Measurements from ENCODE around the gene AUTS2.

AUTS2 gene

GRCh38 chr7:70390251-70390650 lies 792.0 kb downstream of the AUTS2 start:
- Histone ChIP-seq H3K4me1 (ENCODE audit: control insufficient read depth in 1 of 2, insufficient read depth in 2 of 2, low read length in 2 of 2) (no peaks in the 10 kb centered on the region), H3K9ac (ENCODE audit: low read depth in 1 of 2, low read length in 2 of 2) (no peak overlapping the region), H3K36me3 (ENCODE audit: control insufficient read depth in 1 of 2, insufficient read depth in 2 of 2, low read length in 2 of 2) (no peaks in the 10 kb centered on the region), H3K27ac (ENCODE audit: low read depth, low read length) (no peak overlapping the region), H3K9me3 (ENCODE audit: control insufficient read depth in 1 of 2, low read length in 2 of 2) (no peaks in the 10 kb centered on the region), H3K27me3 (ENCODE audit: control insufficient read depth in 1 of 2, insufficient read depth in 2 of 2, low read length in 2 of 2) (no peaks in the 10 kb centered on the region), H3K4me3 (ENCODE audit: low read depth in 1 of 2, low read length in 2 of 2) (no peak overlapping the region)

GRCh38 chr7:70392256-70392876 lies 794.1 kb downstream of the AUTS2 start:
- no peaks in the 10 kb centered on the region for H3K9me3 ChIP-seq (ENCODE audit: control insufficient read depth in 1 of 2, low read length in 2 of 2)
- H3K36me3 ChIP-seq (ENCODE audit: control insufficient read depth in 1 of 2, insufficient read depth in 2 of 2, low read length in 2 of 2) = no peaks in the 10 kb centered on the region
- H3K27ac ChIP-seq (ENCODE audit: low read depth, low read length) = no peak overlapping the region

GRCh38 chr7:70392877-70393435 lies 794.7 kb downstream of the AUTS2 start:
- no peaks in the 10 kb centered on the region for H3K36me3 ChIP-seq (ENCODE audit: control insufficient read depth in 1 of 2, insufficient read depth in 2 of 2, low read length in 2 of 2)
- no peaks in the 10 kb centered on the region for H3K9me3 ChIP-seq (ENCODE audit: control insufficient read depth in 1 of 2, low read length in 2 of 2)
- no peak overlapping the region for H3K27ac ChIP-seq (ENCODE audit: low read depth, low read length)

More at GRCh38 chr7:70392256-70392876, 794.1 kb downstream of the AUTS2 start:
- Histone ChIP-seq H3K27me3 (ENCODE audit: control insufficient read depth in 1 of 2, insufficient read depth in 2 of 2, low read length in 2 of 2) (no peaks in the 10 kb centered on the region), H3K4me1 (ENCODE audit: control insufficient read depth in 1 of 2, insufficient read depth in 2 of 2, low read length in 2 of 2) (no peaks in the 10 kb centered on the region), H3K4me3 (ENCODE audit: low read depth in 1 of 2, low read length in 2 of 2) (no peak overlapping the region), H3K9ac (ENCODE audit: low read depth in 1 of 2, low read length in 2 of 2) (no peak overlapping the region)

GRCh38 chr7:70393956-70394355 lies 795.7 kb downstream of the AUTS2 start:
- no peaks in the 10 kb centered on the region for H3K27me3 ChIP-seq (ENCODE audit: control insufficient read depth in 1 of 2, insufficient read depth in 2 of 2, low read length in 2 of 2)

More at GRCh38 chr7:70392877-70393435, 794.7 kb downstream of the AUTS2 start:
- Histone ChIP-seq H3K4me3 (ENCODE audit: low read depth in 1 of 2, low read length in 2 of 2) (no peak overlapping the region), H3K9ac (ENCODE audit: low read depth in 1 of 2, low read length in 2 of 2) (no peak overlapping the region), H3K27me3 (ENCODE audit: control insufficient read depth in 1 of 2, insufficient read depth in 2 of 2, low read length in 2 of 2) (no peaks in the 10 kb centered on the region), H3K4me1 (ENCODE audit: control insufficient read depth in 1 of 2, insufficient read depth in 2 of 2, low read length in 2 of 2) (no peaks in the 10 kb centered on the region)

GRCh38 chr7:70400829-70401380 lies 802.6 kb downstream of the AUTS2 start:
- Histone ChIP-seq H3K27me3 (ENCODE audit: control insufficient read depth in 1 of 2, insufficient read depth in 2 of 2, low read length in 2 of 2) (no peaks in the 10 kb centered on the region), H3K9me3 (ENCODE audit: control insufficient read depth in 1 of 2, low read length in 2 of 2) (no peaks in the 10 kb centered on the region), H3K9ac (ENCODE audit: low read depth in 1 of 2, low read length in 2 of 2) (no peak overlapping the region), H3K4me1 (ENCODE audit: control insufficient read depth in 1 of 2, insufficient read depth in 2 of 2, low read length in 2 of 2) (no peaks in the 10 kb centered on the region), H3K36me3 (ENCODE audit: control insufficient read depth in 1 of 2, insufficient read depth in 2 of 2, low read length in 2 of 2) (no peaks in the 10 kb centered on the region), H3K4me3 (ENCODE audit: low read depth in 1 of 2, low read length in 2 of 2) (no peak overlapping the region), H3K27ac (ENCODE audit: low read depth, low read length) (no peak overlapping the region)

More at GRCh38 chr7:70393956-70394355, 795.7 kb downstream of the AUTS2 start:
- H3K36me3 ChIP-seq (ENCODE audit: control insufficient read depth in 1 of 2, insufficient read depth in 2 of 2, low read length in 2 of 2) = no peaks in the 10 kb centered on the region
- H3K4me1 ChIP-seq (ENCODE audit: control insufficient read depth in 1 of 2, insufficient read depth in 2 of 2, low read length in 2 of 2) = no peaks in the 10 kb centered on the region
- H3K27ac ChIP-seq (ENCODE audit: low read depth, low read length) = no peak overlapping the region
- no peaks in the 10 kb centered on the region for H3K9me3 ChIP-seq (ENCODE audit: control insufficient read depth in 1 of 2, low read length in 2 of 2)
- H3K9ac ChIP-seq (ENCODE audit: low read depth in 1 of 2, low read length in 2 of 2) = no peak overlapping the region
- no peak overlapping the region for H3K4me3 ChIP-seq (ENCODE audit: low read depth in 1 of 2, low read length in 2 of 2)

- H3K4me3 ChIP-seq (ENCODE audit: low read depth in 1 of 2, low read length in 2 of 2) = no peak overlapping the region
- H3K27ac ChIP-seq (ENCODE audit: low read depth, low read length) = no peak overlapping the region
- H3K4me1 ChIP-seq (ENCODE audit: control insufficient read depth in 1 of 2, insufficient read depth in 2 of 2, low read length in 2 of 2) = no peaks in the 10 kb centered on the region
- no peaks in the 10 kb centered on the region for H3K9me3 ChIP-seq (ENCODE audit: control insufficient read depth in 1 of 2, low read length in 2 of 2)
- no peak overlapping the region for H3K9ac ChIP-seq (ENCODE audit: low read depth in 1 of 2, low read length in 2 of 2)
- H3K36me3 ChIP-seq (ENCODE audit: control insufficient read depth in 1 of 2, insufficient read depth in 2 of 2, low read length in 2 of 2) = no peaks in the 10 kb centered on the region
- H3K27me3 ChIP-seq (ENCODE audit: control insufficient read depth in 1 of 2, insufficient read depth in 2 of 2, low read length in 2 of 2) = no peaks in the 10 kb centered on the region
Measured at GRCh38 chr7:70402069-70402468, 803.8 kb downstream of the AUTS2 start.

GRCh38 chr7:70405241-70405640 lies 807.0 kb downstream of the AUTS2 start:
- Histone ChIP-seq H3K9ac (ENCODE audit: low read depth in 1 of 2, low read length in 2 of 2) (no peak overlapping the region), H3K27me3 (ENCODE audit: control insufficient read depth in 1 of 2, insufficient read depth in 2 of 2, low read length in 2 of 2) (no peaks in the 10 kb centered on the region), H3K4me3 (ENCODE audit: low read depth in 1 of 2, low read length in 2 of 2) (no peak overlapping the region), H3K9me3 (ENCODE audit: control insufficient read depth in 1 of 2, low read length in 2 of 2) (no peaks in the 10 kb centered on the region), H3K36me3 (ENCODE audit: control insufficient read depth in 1 of 2, insufficient read depth in 2 of 2, low read length in 2 of 2) (no peaks in the 10 kb centered on the region), H3K4me1 (ENCODE audit: control insufficient read depth in 1 of 2, insufficient read depth in 2 of 2, low read length in 2 of 2) (no peaks in the 10 kb centered on the region), H3K27ac (ENCODE audit: low read depth, low read length) (no peak overlapping the region)

GRCh38 chr7:70406186-70406949 lies 808.1 kb downstream of the AUTS2 start:
- no peak overlapping the region for H3K9ac ChIP-seq (ENCODE audit: low read depth in 1 of 2, low read length in 2 of 2)
- no peaks in the 10 kb centered on the region for H3K27me3 ChIP-seq (ENCODE audit: control insufficient read depth in 1 of 2, insufficient read depth in 2 of 2, low read length in 2 of 2)
- H3K9me3 ChIP-seq (ENCODE audit: control insufficient read depth in 1 of 2, low read length in 2 of 2) = no peaks in the 10 kb centered on the region
- H3K4me3 ChIP-seq (ENCODE audit: low read depth in 1 of 2, low read length in 2 of 2) = no peak overlapping the region
- no peaks in the 10 kb centered on the region for H3K36me3 ChIP-seq (ENCODE audit: control insufficient read depth in 1 of 2, insufficient read depth in 2 of 2, low read length in 2 of 2)
- H3K4me1 ChIP-seq (ENCODE audit: control insufficient read depth in 1 of 2, insufficient read depth in 2 of 2, low read length in 2 of 2) = no peaks in the 10 kb centered on the region
- no peak overlapping the region for H3K27ac ChIP-seq (ENCODE audit: low read depth, low read length)

GRCh38 chr7:70406950-70407209 lies 808.6 kb downstream of the AUTS2 start:
- Histone ChIP-seq H3K4me1 (ENCODE audit: control insufficient read depth in 1 of 2, insufficient read depth in 2 of 2, low read length in 2 of 2) (no peaks in the 10 kb centered on the region), H3K36me3 (ENCODE audit: control insufficient read depth in 1 of 2, insufficient read depth in 2 of 2, low read length in 2 of 2) (no peaks in the 10 kb centered on the region), H3K27me3 (ENCODE audit: control insufficient read depth in 1 of 2, insufficient read depth in 2 of 2, low read length in 2 of 2) (no peaks in the 10 kb centered on the region), H3K9ac (ENCODE audit: low read depth in 1 of 2, low read length in 2 of 2) (no peak overlapping the region), H3K9me3 (ENCODE audit: control insufficient read depth in 1 of 2, low read length in 2 of 2) (no peaks in the 10 kb centered on the region), H3K27ac (ENCODE audit: low read depth, low read length) (no peak overlapping the region), H3K4me3 (ENCODE audit: low read depth in 1 of 2, low read length in 2 of 2) (no peak overlapping the region)

- H3K27me3 ChIP-seq (ENCODE audit: control insufficient read depth in 1 of 2, insufficient read depth in 2 of 2, low read length in 2 of 2) = no peaks in the 10 kb centered on the region
- no peak overlapping the region for H3K27ac ChIP-seq (ENCODE audit: low read depth, low read length)
- no peak overlapping the region for H3K9ac ChIP-seq (ENCODE audit: low read depth in 1 of 2, low read length in 2 of 2)
- no peaks in the 10 kb centered on the region for H3K9me3 ChIP-seq (ENCODE audit: control insufficient read depth in 1 of 2, low read length in 2 of 2)
- no peak overlapping the region for H3K4me3 ChIP-seq (ENCODE audit: low read depth in 1 of 2, low read length in 2 of 2)
- no peaks in the 10 kb centered on the region for H3K36me3 ChIP-seq (ENCODE audit: control insufficient read depth in 1 of 2, insufficient read depth in 2 of 2, low read length in 2 of 2)
- H3K4me1 ChIP-seq (ENCODE audit: control insufficient read depth in 1 of 2, insufficient read depth in 2 of 2, low read length in 2 of 2) = no peaks in the 10 kb centered on the region
Measured at GRCh38 chr7:70408477-70408876, 810.2 kb downstream of the AUTS2 start.
